ENCODE data around the gene NPIPA1.
"Not testable (repeated sequence)": the region's sequence is repeated elsewhere in the genome, so short reads cannot be mapped to it uniquely, and the experiment has no call there.

DNA sequence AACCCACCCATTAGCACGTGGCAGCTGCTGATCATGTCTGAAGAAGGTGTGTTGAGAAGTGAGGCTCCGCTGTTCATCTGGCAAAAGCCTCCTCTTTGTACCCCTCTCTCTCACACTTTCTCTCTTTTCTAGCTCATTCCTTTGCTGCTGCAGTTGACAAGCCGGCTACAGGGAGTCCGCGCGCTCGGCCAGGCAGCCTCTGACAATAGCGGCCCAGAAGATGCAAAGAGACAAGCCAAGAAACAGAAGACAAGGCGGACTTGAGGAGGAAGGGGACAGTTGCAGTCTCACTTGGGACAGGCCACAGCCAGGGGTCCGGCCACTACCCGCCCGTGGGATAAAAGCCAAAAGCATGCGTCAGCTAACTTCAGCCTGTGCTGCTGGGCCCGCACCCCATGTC lies 41.9 kb upstream of the NPIPA1 start:
- TF ChIP-seq FOXK2 (IDR thresholded peaks at IDR 0.05); FOXM1 (IDR thresholded peaks at IDR 0.05; ENCODE audit: borderline replicate concordance); BHLHE40 (IDR thresholded peaks at IDR 0.05; ENCODE audit: borderline replicate concordance); L3MBTL2 (conservative IDR thresholded peaks at IDR 0.05); HDGF (IDR thresholded peaks at IDR 0.05; ENCODE audit: borderline replicate concordance); PKNOX1 (IDR thresholded peaks at IDR 0.05); ELF4 (IDR thresholded peaks at IDR 0.05); FOXA1 (IDR thresholded peaks at IDR 0.05); SUZ12 (IDR thresholded peaks at IDR 0.05): not testable (repeated sequence)
